PC-3 (cell line): ENCODE measurements around the gene OR52B4. TPM values are rescaled to one million over a fixed set of nuclear protein-coding genes. Genes with fewer than 3 reads are reported as not detected.
A peak's percentile ranks its signal among the peaks of the same experiment; 100 is the strongest.
"Not testable (repeated sequence)": the region's sequence is repeated elsewhere in the genome, so short reads cannot be mapped to it uniquely, and the experiment has no call there.

ENCODE experiments used
- ATAC-seq: fragments of 200-7000 bp; cut with Tn5 transposase; 2 replicates; pipeline ENCODE4 v1.9.1; 2020; ENCODE audit warnings: mild to moderate bottlenecking, moderate library complexity
- Bru-seq: library from RNA; stranded (reverse); fragments of 400-500 nt; gene quantifications from one replicate; lab custom pipeline; 2021; lab: Mats Ljungman, UMichigan
- BruChase-seq, 2 experiments: library from RNA; stranded (reverse); fragments of 400-500 nt; gene quantifications; one replicate each; lab custom pipeline; 2021; lab: Mats Ljungman, UMichigan
- BruUV-seq: library from RNA; stranded (reverse); fragments of 400-500 nt; replicated peaks from 2 replicates; lab custom pipeline; 2021; lab: Mats Ljungman, UMichigan
- CTCF ChIA-PET: fragments of 300-600 bp; sonication (Branson Sonifier 250); formaldehyde crosslinking; loops from one replicate; lab custom pipeline; 2022; ENCODE audit warnings: antibody characterized with exemption; lab: Charles Lee
- POLR2A ChIA-PET: fragments of 300-600 bp; sonication (Branson Sonifier 250); formaldehyde crosslinking; loops from one replicate; lab custom pipeline; 2022; ENCODE audit warnings: antibody characterized with exemption; ENCODE audit not compliant: unreplicated experiment; lab: Charles Lee
- DNase-seq: peaks from one replicate; pipeline ENCODE4 v3.0.0-alpha.2; 2015
- H2AFZ ChIP-seq: fragments of 300-600 bp; sonication (generic); 2 replicates; pipeline ENCODE4 v1.6.0; 2016; ENCODE audit warnings: antibody characterized with exemption, low read length
- H3F3A ChIP-seq: fragments of 300-600 bp; sonication (generic); one replicate; pipeline ENCODE4 v1.6.0; 2017; ENCODE audit warnings: antibody characterized with exemption, low read length, control low read depth, mild to moderate bottlenecking; ENCODE audit not compliant: unreplicated experiment
- H3K27ac ChIP-seq: fragments of 300-600 bp; sonication (generic); 2 replicates; pipeline ENCODE4 v1.5.1; 2016; ENCODE audit warnings: mild to moderate bottlenecking, low read length
- H3K27me3 ChIP-seq: fragments of 300-600 bp; sonication (generic); 2 replicates; pipeline ENCODE4 v1.6.1; 2016; ENCODE audit warnings: low read length, mixed read lengths
- H3K36me3 ChIP-seq: fragments of 300-600 bp; sonication (generic); 2 replicates; pipeline ENCODE4 v1.6.1; 2016; ENCODE audit warnings: low read depth, mixed run types, low read length, mixed read lengths
- H3K4me1 ChIP-seq: fragments of 300-600 bp; sonication (generic); 2 replicates; pipeline ENCODE4 v1.5.1; 2016; ENCODE audit warnings: low read length; ENCODE audit not compliant: insufficient read depth
- H3K4me2 ChIP-seq: fragments of 300-600 bp; sonication (generic); 2 replicates; pipeline ENCODE4 v1.6.0; 2016; ENCODE audit warnings: low read length
- H3K4me3 ChIP-seq: fragments of 300-600 bp; sonication (generic); 2 replicates; pipeline ENCODE4 v1.5.1; 2016; ENCODE audit warnings: mild to moderate bottlenecking, low read length, mixed read lengths
- H3K79me2 ChIP-seq: fragments of 300-600 bp; sonication (generic); 2 replicates; pipeline ENCODE4 v1.6.1; 2017; ENCODE audit warnings: low read length, mixed read lengths
- H3K9ac ChIP-seq: fragments of 300-600 bp; sonication (generic); 2 replicates; pipeline ENCODE4 v1.6.0; 2016; ENCODE audit warnings: mild to moderate bottlenecking, low read length
- H3K9me2 ChIP-seq: fragments of 300-600 bp; sonication (generic); replicated peaks from 2 replicates; pipeline ENCODE4 v1.6.1; 2016; ENCODE audit warnings: mixed run types, low read length, mixed read lengths
- H3K9me3 ChIP-seq: fragments of 300-600 bp; sonication (generic); 2 replicates; pipeline ENCODE4 v1.6.1; 2016; ENCODE audit warnings: low read length, mixed read lengths
- H4K20me1 ChIP-seq: fragments of 300-600 bp; sonication (generic); 2 replicates; pipeline ENCODE4 v1.6.1; 2016; ENCODE audit warnings: low read length, mixed read lengths
- EZH2 ChIP-seq: fragments of 300-600 bp; sonication (generic); IDR thresholded peaks from one replicate; pipeline ENCODE4 v1.6.1; 2017; ENCODE audit warnings: antibody characterized with exemption, mild to moderate bottlenecking, low read length; ENCODE audit not compliant: unreplicated experiment
- EZH2phosphoT487 ChIP-seq: fragments of 300-600 bp; sonication (generic); IDR thresholded peaks from 2 replicates; pipeline ENCODE4 v1.6.1; 2018; ENCODE audit warnings: mild to moderate bottlenecking, antibody characterized with exemption, low read length, borderline replicate concordance
- intact Hi-C: fragments of 100-400 bp; cut with micrococcal nuclease; formaldehyde crosslinking; loops from 2 replicates; pipeline ENCODE4 v1.9.0; 2023
- long read RNA-seq: library from polyadenylated mRNA; unstranded; transcript quantifications from one replicate; pipeline ENCODE4 v2.0.0, GENCODE V29; 2021; ENCODE audit not compliant: unreplicated experiment
- total RNA-seq: library from RNA; depleted of rRNA; stranded (reverse); fragments of >200 nt; gene quantifications from 2 replicates; pipeline ENCODE4 v1.2.3, GENCODE V29; 2014; rRNA removed
- TF ChIP-seq, protein P1 (sequence below): fragments of 300-600 bp; sonication (generic); conservative IDR thresholded peaks from 2 replicates; pipeline ENCODE4 v1.5.1; 2017; ENCODE audit warnings: antibody characterized with exemption, low read depth, mild to moderate bottlenecking, low read length

The OR52B4 gene
- total RNA-seq = not detected in 2 replicates
- not detected for Bru-seq, nascent RNA
- BruChase-seq, experiment 1, labeled RNA remaining after a 6-hour chase = not detected
- BruChase-seq, experiment 2, labeled RNA remaining after a 2-hour chase = percentile 21 among the genes with signal in this experiment
- long read RNA-seq = 0 reads

DNA sequence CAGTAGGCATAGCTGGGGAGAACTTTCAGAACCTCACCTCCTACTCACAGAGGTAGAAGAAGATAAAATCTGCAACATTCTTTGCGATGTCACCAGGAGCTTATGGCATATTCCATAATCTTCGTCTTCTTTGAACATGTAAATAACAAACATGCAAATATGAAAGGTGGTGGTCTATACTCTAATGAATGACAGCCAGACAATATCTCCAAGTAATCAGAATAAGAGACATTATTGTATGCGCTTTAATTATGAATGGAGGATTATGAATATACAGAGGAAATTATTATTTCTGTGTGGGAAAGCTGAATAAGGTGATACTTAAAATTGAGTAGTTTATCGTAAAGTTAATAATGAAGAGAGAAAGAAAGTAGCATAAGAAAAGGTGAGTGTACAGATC, at the start of gene OR52B4:
OR52B4 (minus strand) TSS at position 101 of the 400 bp plus-strand sequence; CDS start at position 10, 91 bp downstream.
- ChIA-PET CTCF (no interaction called here), POLR2A (no interaction called here)
- Histone ChIP-seq H3F3A (no peaks in the 10 kb centered on the region), H3K9me3 (no peaks in the 10 kb centered on the region), H3K9ac (no peak within 1 kb of the TSS), H3K27ac (no peak within 1 kb of the TSS), H3K36me3 (no peaks in the 10 kb centered on the region), H3K27me3 (peaks cover 18% of the 10 kb centered on the region), H3K4me3 (no peak within 1 kb of the TSS), H3K9me2 (no peaks in the 10 kb centered on the region), H4K20me1 (no peaks in the 10 kb centered on the region), H3K4me1 (no peaks in the 10 kb centered on the region), H3K79me2 (no peaks in the 10 kb centered on the region), H2AFZ (no peak within 1 kb of the TSS), H3K4me2 (no peak within 1 kb of the TSS)
- intact Hi-C loops = no loop called here
- no peak for DNase-seq
- TF ChIP-seq EZH2 = no peak
- no peak for TF ChIP-seq EZH2phosphoT487
- TF ChIP-seq, protein P1, sequence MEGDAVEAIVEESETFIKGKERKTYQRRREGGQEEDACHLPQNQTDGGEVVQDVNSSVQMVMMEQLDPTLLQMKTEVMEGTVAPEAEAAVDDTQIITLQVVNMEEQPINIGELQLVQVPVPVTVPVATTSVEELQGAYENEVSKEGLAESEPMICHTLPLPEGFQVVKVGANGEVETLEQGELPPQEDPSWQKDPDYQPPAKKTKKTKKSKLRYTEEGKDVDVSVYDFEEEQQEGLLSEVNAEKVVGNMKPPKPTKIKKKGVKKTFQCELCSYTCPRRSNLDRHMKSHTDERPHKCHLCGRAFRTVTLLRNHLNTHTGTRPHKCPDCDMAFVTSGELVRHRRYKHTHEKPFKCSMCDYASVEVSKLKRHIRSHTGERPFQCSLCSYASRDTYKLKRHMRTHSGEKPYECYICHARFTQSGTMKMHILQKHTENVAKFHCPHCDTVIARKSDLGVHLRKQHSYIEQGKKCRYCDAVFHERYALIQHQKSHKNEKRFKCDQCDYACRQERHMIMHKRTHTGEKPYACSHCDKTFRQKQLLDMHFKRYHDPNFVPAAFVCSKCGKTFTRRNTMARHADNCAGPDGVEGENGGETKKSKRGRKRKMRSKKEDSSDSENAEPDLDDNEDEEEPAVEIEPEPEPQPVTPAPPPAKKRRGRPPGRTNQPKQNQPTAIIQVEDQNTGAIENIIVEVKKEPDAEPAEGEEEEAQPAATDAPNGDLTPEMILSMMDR = no peak
- no TSS peak for BruUV-seq
- ATAC-seq = no peak

DNA sequence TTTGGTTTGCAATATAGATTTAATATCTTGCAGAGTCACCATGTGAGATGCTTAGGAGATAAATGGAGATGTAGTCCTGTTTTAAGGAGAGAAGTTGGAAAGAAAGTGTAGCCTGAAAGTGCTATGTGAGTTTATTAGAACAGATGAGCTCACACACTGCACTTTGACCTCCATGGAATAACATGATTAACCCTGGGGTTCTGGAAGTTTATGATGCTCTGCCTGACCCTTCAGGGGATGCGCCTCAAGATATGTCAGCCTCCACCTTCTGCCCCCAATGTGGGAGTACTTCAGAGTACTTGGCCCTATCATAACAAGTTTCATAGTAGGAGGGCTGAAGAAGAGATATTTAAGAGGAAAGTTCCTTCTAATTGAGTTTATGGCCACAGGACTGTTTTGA, 48.6 kb upstream of the OR52B4 start:
- ATAC-seq = no peak
- Histone ChIP-seq H3K79me2 (no peaks in the 10 kb centered on the region), H3F3A (no peaks in the 10 kb centered on the region), H3K9ac (no peak overlapping the region), H3K4me1 (no peaks in the 10 kb centered on the region), H3K36me3 (no peaks in the 10 kb centered on the region), H3K27me3 (peaks cover 65% of the 10 kb centered on the region), H3K9me3 (no peaks in the 10 kb centered on the region), H3K4me2 (no peak overlapping the region), H3K4me3 (no peak overlapping the region), H2AFZ (no peak overlapping the region), H3K9me2 (no peaks in the 10 kb centered on the region), H4K20me1 (no peaks in the 10 kb centered on the region), H3K27ac (no peak overlapping the region)
- intact Hi-C loops = no loop called here
- no TSS peak for BruUV-seq
- POLR2A ChIA-PET = no interaction called here
- no peak for DNase-seq
- TF ChIP-seq, protein P1 = no peak
- TF ChIP-seq EZH2 (no peak), EZH2phosphoT487 (no peak)
- CTCF ChIA-PET = no interaction called here

DNA sequence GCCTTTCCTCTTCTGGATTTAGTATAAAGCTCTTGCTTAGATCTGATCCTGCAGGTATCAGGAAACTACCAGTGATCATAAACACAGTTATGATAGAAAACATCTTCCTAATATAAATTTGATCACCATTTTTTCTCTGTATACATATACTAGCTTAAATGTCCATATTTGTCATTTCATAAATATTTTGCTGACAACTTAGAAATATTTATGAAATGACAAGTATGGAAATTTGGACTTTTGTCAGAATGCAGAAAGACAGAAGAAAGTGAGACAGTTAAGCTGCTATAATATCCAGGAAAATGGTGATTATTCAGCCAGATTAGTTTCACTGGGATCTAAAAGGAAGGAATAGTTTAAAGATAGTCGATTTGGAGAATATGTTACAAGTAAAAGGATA, 48.1 kb upstream of the OR52B4 start:
- no peaks in the 10 kb centered on the region for H3K9me2 ChIP-seq
- no TSS peak for BruUV-seq
- H3K27ac ChIP-seq = no peak overlapping the region
- H3K4me2 ChIP-seq = no peak overlapping the region
- CTCF ChIA-PET = no interaction called here
- H3K27me3 ChIP-seq = peaks cover 62% of the 10 kb centered on the region
- no peaks in the 10 kb centered on the region for H3K4me1 ChIP-seq
- H3K9ac ChIP-seq = no peak overlapping the region
- POLR2A ChIA-PET = no interaction called here
- no peaks in the 10 kb centered on the region for H3K79me2 ChIP-seq
- intact Hi-C loops = no loop called here
- H2AFZ ChIP-seq = no peak overlapping the region
- ATAC-seq (no peak), DNase-seq (no peak)
- no peaks in the 10 kb centered on the region for H3K36me3 ChIP-seq
- no peak overlapping the region for H3K4me3 ChIP-seq
- H4K20me1 ChIP-seq = no peaks in the 10 kb centered on the region
- no peaks in the 10 kb centered on the region for H3K9me3 ChIP-seq
- TF ChIP-seq EZH2phosphoT487 (no peak), EZH2 (no peak)
- no peaks in the 10 kb centered on the region for H3F3A ChIP-seq

DNA sequence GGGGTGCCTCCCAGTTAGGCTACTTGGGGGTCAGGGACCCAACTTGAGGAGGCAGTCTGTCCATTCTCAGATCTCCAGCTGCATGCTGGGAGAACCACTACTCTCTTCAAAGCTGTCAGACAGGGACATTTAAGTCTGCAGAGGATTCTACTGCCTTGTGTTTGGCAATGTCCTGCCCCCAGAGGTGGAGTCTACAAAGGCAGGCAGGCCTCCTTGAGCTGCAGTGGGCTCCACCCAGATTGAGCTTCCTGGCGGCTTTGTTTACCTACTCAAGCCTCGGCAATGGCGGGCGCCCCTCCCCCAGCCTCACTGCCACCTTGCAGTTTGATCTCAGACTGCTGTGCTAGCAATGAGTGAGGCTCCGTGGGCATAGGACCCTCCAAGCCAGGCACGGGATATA, 38.0 kb upstream of the OR52B4 start:
- POLR2A ChIA-PET, H3K4me3 ChIP-seq, H2AFZ ChIP-seq, H3K36me3 ChIP-seq, CTCF ChIA-PET, ATAC-seq, H3K9me2 ChIP-seq, H3F3A ChIP-seq, BruUV-seq, H4K20me1 ChIP-seq, intact Hi-C loops, H3K9ac ChIP-seq, H3K4me2 ChIP-seq, H3K79me2 ChIP-seq, H3K9me3 ChIP-seq, H3K27ac ChIP-seq, H3K4me1 ChIP-seq: not testable (repeated sequence)
- peak; percentile 12 for DNase-seq
- H3K27me3 ChIP-seq = peaks cover 11% of the 10 kb centered on the region
